PFSK-1 (cell line): Measurements from ENCODE around the gene RALGAPA2.

ENCODE experiments used
- FOXP2 ChIP-seq: optimal IDR thresholded peaks from 2 replicates; pipeline ENCODE3; 2011; ENCODE audit warnings: borderline replicate concordance, control low read depth, inconsistent platforms; ENCODE audit not compliant: insufficient read depth; ENCODE audit errors: extremely low read length, extremely low read depth
- POLR2AphosphoS5 ChIP-seq: IDR thresholded peaks from 2 replicates; pipeline ENCODE4 v1.6.1; 2012; ENCODE audit warnings: low read depth, mild to moderate bottlenecking, control low read depth, low read length, moderate library complexity
- REST ChIP-seq, 2 experiments: IDR thresholded peaks; 2 replicates each; pipeline versions ENCODE4 v1.6.1 to v1.8.0; 2011 to 2012; ENCODE audit warnings: low read depth in 2 of 2, low read length in 2 of 2, control low read depth in 1 of 2, inconsistent platforms in 1 of 2, mild to moderate bottlenecking in 1 of 2, moderate library complexity in 1 of 2; ENCODE audit not compliant: insufficient read depth in 1 of 2
- SIN3A ChIP-seq: IDR thresholded peaks from 2 replicates; pipeline ENCODE4 v1.6.1; 2012; ENCODE audit warnings: mild to moderate bottlenecking, low read length, moderate library complexity, borderline replicate concordance; ENCODE audit not compliant: insufficient read depth
- TAF1 ChIP-seq: IDR thresholded peaks from 2 replicates; pipeline ENCODE4 v1.6.1; 2012; ENCODE audit warnings: low read length, control low read depth, borderline replicate concordance; ENCODE audit not compliant: insufficient read depth

Gene RALGAPA2

GRCh38 chr20:20571068-20571780 is 141.2 kb downstream of the RALGAPA2 start:
- TF ChIP-seq FOXP2: no peak
- TF ChIP-seq REST (IDR thresholded peaks at IDR 0.05; ENCODE audit: insufficient read depth in 1 of 2, low read depth in 2 of 2, low read length in 2 of 2): no peak
- TF ChIP-seq POLR2AphosphoS5: no peak
- TF ChIP-seq SIN3A: no peak
- no peak for TF ChIP-seq TAF1

- no peak for TF ChIP-seq REST (IDR thresholded peaks at IDR 0.05; ENCODE audit: insufficient read depth in 1 of 2, low read depth in 2 of 2, low read length in 2 of 2)
- no peak for TF ChIP-seq FOXP2
- no peak for TF ChIP-seq POLR2AphosphoS5
- TF ChIP-seq SIN3A: no peak
- TF ChIP-seq TAF1: no peak
These were observed 143.7 kb downstream of the RALGAPA2 start for GRCh38 chr20:20568604-20569205.

GRCh38 chr20:20567712-20568111 is 144.7 kb downstream of the RALGAPA2 start:
- TF ChIP-seq FOXP2 (no peak), TAF1 (no peak), REST (IDR thresholded peaks at IDR 0.05; ENCODE audit: insufficient read depth in 1 of 2, low read depth in 2 of 2, low read length in 2 of 2) (no peak), SIN3A (no peak), POLR2AphosphoS5 (no peak)

GRCh38 chr20:20566516-20566915 is 145.9 kb downstream of the RALGAPA2 start:
- TF ChIP-seq TAF1 (no peak), FOXP2 (no peak), POLR2AphosphoS5 (no peak), SIN3A (no peak), REST (IDR thresholded peaks at IDR 0.05; ENCODE audit: insufficient read depth in 1 of 2, low read depth in 2 of 2, low read length in 2 of 2) (no peak)

GRCh38 chr20:20564279-20564678 is 148.2 kb downstream of the RALGAPA2 start:
- no peak for TF ChIP-seq TAF1
- no peak for TF ChIP-seq REST (IDR thresholded peaks at IDR 0.05; ENCODE audit: insufficient read depth in 1 of 2, low read depth in 2 of 2, low read length in 2 of 2)
- TF ChIP-seq SIN3A: no peak
- no peak for TF ChIP-seq FOXP2
- no peak for TF ChIP-seq POLR2AphosphoS5
